HCT116 (cell line): Measurements from ENCODE around the gene EPHA6. TPM values are rescaled to one million over a fixed set of nuclear protein-coding genes. Genes with fewer than 3 reads are reported as not detected.

Experiments used
- ATAC-seq: fragments of 200-7000 bp; cut with Tn5 transposase; 2 replicates; pipeline ENCODE4 v1.9.1; 2020; ENCODE audit warnings: mild to moderate bottlenecking, moderate library complexity
- BruUV-seq: library from RNA; stranded (reverse); fragments of 400-500 nt; replicated peaks from 2 replicates; lab custom pipeline; 2021; lab: Mats Ljungman, UMichigan
- CTCF ChIA-PET: fragments of 300-600 bp; sonication (Branson Sonifier 250); formaldehyde crosslinking; loops from one replicate; lab custom pipeline; 2021; ENCODE audit warnings: antibody characterized with exemption; lab: Charles Lee
- POLR2A ChIA-PET: fragments of 300-600, 350-600 bp; sonication (Branson Sonifier 250); formaldehyde crosslinking; loops from one replicate; lab custom pipeline; 2021; ENCODE audit warnings: antibody characterized with exemption; lab: Charles Lee
- RAD21 ChIA-PET, 2 experiments: fragments of 300-600 bp; sonication (Branson Sonifier 250); formaldehyde crosslinking; loops; one replicate each; lab custom pipeline; 2023; ENCODE audit warnings: low total read pairs in 2 of 2; ENCODE audit not compliant: uncharacterized antibody in 2 of 2, unreplicated experiment in 2 of 2, low non-redundant PET in 1 of 2; lab: Charles Lee
- DNase-seq: peaks from one replicate; pipeline ENCODE4 v3.0.0-alpha.2; 2010; ENCODE audit warnings: low read depth, low spot score
- H2AFZ ChIP-seq: fragments of 200-600 bp; shearing (Covaris generic), sonication (generic); 2 replicates; pipeline ENCODE4 v1.6.1; 2017; ENCODE audit warnings: low read depth, mixed run types, mixed read lengths, antibody characterized with exemption, low read length; ENCODE audit not compliant: poor library complexity, severe bottlenecking
- H3K27ac ChIP-seq: 2 replicates; pipeline ENCODE4 v1.5.1; 2012; ENCODE audit warnings: low read depth, low read length
- H3K27me3 ChIP-seq: fragments of 200-600 bp; sonication (generic); 2 replicates; pipeline ENCODE4 v1.6.1; 2016; ENCODE audit warnings: mixed run types, low read length, mixed read lengths; ENCODE audit not compliant: insufficient read depth
- H3K36me3 ChIP-seq, 2 experiments: fragments of 200-500 bp in 1 of 2; fragments of 200-600 bp in 1 of 2; sonication (Bioruptor generic) in 1 of 2; sonication (generic) in 1 of 2; 2 replicates each; pipeline versions ENCODE4 v1.5.1 to v1.6.1; 2014 to 2016; ENCODE audit warnings: low read length in 2 of 2, inconsistent platforms in 1 of 2, mixed read lengths in 1 of 2, mixed run types in 1 of 2; ENCODE audit not compliant: insufficient read depth in 2 of 2, control insufficient read depth in 1 of 2
- H3K4me1 ChIP-seq, 2 experiments: fragments of 200-600 bp in 1 of 2; sonication (generic) in 1 of 2; 2 replicates each; pipeline versions ENCODE4 v1.5.1 to v1.6.1; 2012 to 2017; ENCODE audit warnings: low read length in 2 of 2, inconsistent platforms in 1 of 2, mild to moderate bottlenecking in 1 of 2, mixed read lengths in 1 of 2, mixed run types in 1 of 2, moderate library complexity in 1 of 2; ENCODE audit not compliant: insufficient read depth in 2 of 2, control insufficient read depth in 1 of 2
- H3K4me2 ChIP-seq: fragments of 200-600 bp; sonication (generic); 2 replicates; pipeline ENCODE4 v1.6.1; 2017; ENCODE audit warnings: mixed run types, low read length, mixed read lengths
- H3K4me3 ChIP-seq, 2 experiments: fragments of 200-600 bp in 1 of 2; sonication (generic) in 1 of 2; replicated peaks in 1 of 2; 2 replicates each; pipeline ENCODE4 v1.5.1; 2011 to 2016; ENCODE audit warnings: low read length in 2 of 2, control low read depth in 1 of 2, low read depth in 1 of 2, mild to moderate bottlenecking in 1 of 2, mixed read lengths in 1 of 2, mixed run types in 1 of 2
- H3K79me2 ChIP-seq: fragments of 200-600 bp; sonication (generic); 2 replicates; pipeline ENCODE4 v1.6.1; 2017; ENCODE audit warnings: mild to moderate bottlenecking, mixed run types, low read length, moderate library complexity, mixed read lengths; ENCODE audit not compliant: insufficient read depth
- H3K9ac ChIP-seq: fragments of 200-600 bp; sonication (generic); 2 replicates; pipeline ENCODE4 v1.6.1; 2016; ENCODE audit warnings: low read length, mixed read lengths
- H3K9me2 ChIP-seq: fragments of 200-600 bp; sonication (generic), shearing (Covaris generic); 2 replicates; pipeline ENCODE4 v1.6.1; 2017; ENCODE audit warnings: mixed run types, mild to moderate bottlenecking, moderate library complexity; ENCODE audit not compliant: insufficient read depth
- H3K9me3 ChIP-seq, 2 experiments: fragments of 200-500 bp in 1 of 2; fragments of 200-600 bp in 1 of 2; sonication (Bioruptor generic) in 1 of 2; sonication (generic) in 1 of 2; 2 replicates each; pipeline ENCODE4 v1.6.1; 2014 to 2017; ENCODE audit warnings: low read length in 2 of 2, mixed read lengths in 2 of 2, inconsistent platforms in 1 of 2, low read depth in 1 of 2, mild to moderate bottlenecking in 1 of 2, mixed run types in 1 of 2, moderate library complexity in 1 of 2; ENCODE audit not compliant: control insufficient read depth in 1 of 2, insufficient read depth in 1 of 2
- H4K20me1 ChIP-seq: fragments of 200-600 bp; sonication (generic), shearing (Covaris generic); 2 replicates; pipeline ENCODE4 v1.6.1; 2017; ENCODE audit warnings: mixed run types, mild to moderate bottlenecking, moderate library complexity; ENCODE audit not compliant: insufficient read depth
- CBX3 ChIP-seq: IDR thresholded peaks from 2 replicates; pipeline ENCODE4 v1.6.1; 2012; ENCODE audit warnings: low read depth
- CEBPB ChIP-seq: IDR thresholded peaks from 2 replicates; pipeline ENCODE4 v1.6.1; 2012; ENCODE audit warnings: low read depth
- ELF1 ChIP-seq: IDR thresholded peaks from 2 replicates; pipeline ENCODE4 v1.6.1; 2012; ENCODE audit warnings: low read depth, borderline replicate concordance
- EZH2 ChIP-seq: fragments of 200-600 bp; sonication (generic); IDR thresholded peaks from 2 replicates; pipeline ENCODE4 v1.6.1; 2017; ENCODE audit warnings: antibody characterized with exemption, mixed run types
- RAD21 ChIP-seq: IDR thresholded peaks from 2 replicates; pipeline ENCODE4 v1.6.1; 2012; ENCODE audit warnings: low read depth, mild to moderate bottlenecking
- REST ChIP-seq: IDR thresholded peaks from 2 replicates; pipeline ENCODE4 v1.6.1; 2012; ENCODE audit warnings: low read depth
- SRF ChIP-seq: IDR thresholded peaks from 2 replicates; pipeline ENCODE4 v1.6.1; 2012; ENCODE audit warnings: low read depth
- TCF7L2 ChIP-seq: IDR thresholded peaks from 2 replicates; pipeline ENCODE4 v1.7.0; 2011; ENCODE audit warnings: borderline replicate concordance, inconsistent platforms; ENCODE audit not compliant: insufficient read depth, insufficient read length; ENCODE audit errors: extremely low read depth
- ZFX ChIP-seq: fragments of 450-650 bp; IDR thresholded peaks from 2 replicates; pipeline ENCODE4 v1.6.1; 2017
- intact Hi-C: fragments of 100-400 bp; cut with micrococcal nuclease; formaldehyde crosslinking; loops from 2 replicates; pipeline ENCODE4 v1.10.0; 2022
- total RNA-seq: library from RNA; stranded (reverse); gene quantifications from one replicate; pipeline ENCODE4 v1.2.1, GENCODE V29; 2021; ENCODE audit not compliant: unreplicated experiment
- TF ChIP-seq, protein P1 (sequence below): IDR thresholded peaks from 2 replicates; pipeline ENCODE4 v1.6.1; 2012

Gene EPHA6
- total RNA-seq, 1 experiment from 2014 or later: not detected

DNA sequence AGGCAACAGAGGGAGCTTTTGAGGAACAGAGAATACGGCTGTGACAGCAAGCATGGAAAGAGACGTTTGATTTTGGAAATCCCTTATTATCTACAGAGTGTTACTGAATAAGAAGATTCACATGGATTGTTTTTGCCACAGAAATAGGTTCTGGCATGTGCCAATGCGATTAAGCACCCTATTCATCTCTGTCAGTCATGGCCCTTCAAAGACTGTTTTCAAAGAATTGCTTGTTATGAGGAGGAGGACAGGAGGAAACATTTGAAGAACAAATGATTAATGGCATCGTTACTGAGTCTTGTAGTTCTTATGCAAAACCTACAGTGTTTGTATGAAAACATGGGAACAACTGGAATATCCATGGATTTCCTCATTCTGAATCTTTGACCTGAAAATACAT lies 86.2 kb downstream of the EPHA6 start:
- intact Hi-C loops: no loop called here
- Histone ChIP-seq H3K4me1 (no peaks in the 10 kb centered on the region), H3K4me3 (no peak overlapping the region), H3K36me3 (no peaks in the 10 kb centered on the region), H3K27ac (no peak overlapping the region), H3K9ac (no peak overlapping the region), H3K4me2 (no peak overlapping the region), H3K9me3 (peaks cover 3 to 23% of the 10 kb centered on the region in 2 experiments; a peak in 2 of 4 replicates), H3K9me2 (no peaks in the 10 kb centered on the region), H4K20me1 (no peaks in the 10 kb centered on the region), H3K27me3 (no peaks in the 10 kb centered on the region), H2AFZ (no peak overlapping the region), H3K79me2 (no peaks in the 10 kb centered on the region)
- DNase-seq (no peak), ATAC-seq (no peak)
- ChIA-PET POLR2A (no interaction called here), CTCF (no interaction called here), RAD21 (no interaction called here)
- TF ChIP-seq CBX3: no peak
- no peak for TF ChIP-seq SRF
- no peak for TF ChIP-seq ZFX
- TF ChIP-seq ELF1: no peak
- TF ChIP-seq TCF7L2: no peak
- no peak for TF ChIP-seq REST
- no peak for TF ChIP-seq CEBPB
- no peak for TF ChIP-seq RAD21
- no peak for TF ChIP-seq EZH2
- TF ChIP-seq, protein P1, sequence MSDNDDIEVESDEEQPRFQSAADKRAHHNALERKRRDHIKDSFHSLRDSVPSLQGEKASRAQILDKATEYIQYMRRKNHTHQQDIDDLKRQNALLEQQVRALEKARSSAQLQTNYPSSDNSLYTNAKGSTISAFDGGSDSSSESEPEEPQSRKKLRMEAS: no peak
- BruUV-seq: no TSS peak
